Fibroblast of villous mesenchyme (primary cell): Measurements from ENCODE around the gene FRMPD1. TPM values are rescaled to one million over a fixed set of nuclear protein-coding genes. Genes with fewer than 3 reads are reported as not detected.
A peak's percentile ranks its signal among the peaks of the same experiment; 100 is the strongest.
"Not testable (repeated sequence)": the region's sequence is repeated elsewhere in the genome, so short reads cannot be mapped to it uniquely, and the experiment has no call there.

Experiments
- DNase-seq: peaks from one replicate; pipeline ENCODE4 v3.0.0-alpha.2; 2010; ENCODE audit warnings: low read depth
- H3K4me3 ChIP-seq: 2 replicates; pipeline ENCODE4 v1.5.1; 2011; ENCODE audit warnings: low read depth, mild to moderate bottlenecking, low read length
- CTCF ChIP-seq: IDR thresholded peaks from 2 replicates; pipeline ENCODE4 v1.5.1; 2012; ENCODE audit warnings: low read depth, mild to moderate bottlenecking, low read length; ENCODE audit not compliant: insufficient read depth
- total RNA-seq: library from RNA; depleted of rRNA; stranded (reverse); fragments of >200 nt; gene quantifications from 2 replicates; pipeline ENCODE4 v1.2.3, GENCODE V29; 2012

FRMPD1 gene
- total RNA-seq, 1 donor = not detected

DNA sequence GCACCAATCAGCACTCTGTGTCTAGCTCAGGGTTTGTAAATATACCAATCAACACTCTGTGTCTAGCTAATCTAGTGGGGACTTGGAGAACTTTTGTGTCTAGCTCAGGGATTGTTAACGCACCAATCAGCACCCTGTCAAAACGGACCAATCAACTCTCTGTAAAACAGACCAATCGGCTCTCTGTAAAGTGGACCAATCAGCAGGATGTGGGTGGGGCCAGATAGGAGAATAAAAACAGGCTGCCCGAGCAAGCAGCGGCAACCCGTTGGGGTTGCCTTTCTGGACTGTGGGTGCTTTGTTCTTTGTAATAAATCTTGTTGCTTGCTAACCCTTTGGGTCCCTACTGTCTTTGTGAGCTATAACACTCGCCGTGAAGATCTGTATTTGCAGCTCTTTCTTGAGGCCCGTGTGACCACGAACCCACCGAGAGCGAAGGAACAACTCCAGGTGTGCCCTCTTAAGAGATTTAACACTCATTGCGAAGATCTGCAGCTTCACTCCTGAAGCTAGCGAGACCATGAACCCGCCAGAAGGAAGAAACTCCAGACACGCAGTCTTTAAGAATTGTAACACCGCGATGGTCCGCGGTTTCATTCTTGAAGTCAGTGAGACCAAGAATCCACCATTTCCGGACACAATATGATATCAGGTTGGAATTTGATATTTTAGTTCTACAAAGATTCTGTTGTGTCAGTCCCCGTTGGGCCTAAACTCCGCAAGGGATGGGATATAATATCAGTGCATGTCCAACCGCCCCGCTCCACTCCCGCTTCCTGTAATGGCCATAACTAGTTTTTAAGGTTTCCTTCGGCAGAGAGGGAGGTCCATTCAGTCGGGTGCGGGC, 102.1 kb downstream of the FRMPD1 start:
- no peak for TF ChIP-seq CTCF
- peak overlapping the region; percentile 80 for H3K4me3 ChIP-seq
- no peak for DNase-seq

- DNase-seq = peak; percentile 72
- H3K4me3 ChIP-seq = peak within 1 kb of the TSS; percentile 80
- no peak for TF ChIP-seq CTCF
Observed at GRCh38 chr9:37753489-37754190, 102.9 kb downstream of the FRMPD1 start, which contains the start of gene TRMT10B. Gene TRMT10B (plus strand): TSS chr9:37753805. CDS start chr9:37761932, 8,127 bp downstream.

DNA sequence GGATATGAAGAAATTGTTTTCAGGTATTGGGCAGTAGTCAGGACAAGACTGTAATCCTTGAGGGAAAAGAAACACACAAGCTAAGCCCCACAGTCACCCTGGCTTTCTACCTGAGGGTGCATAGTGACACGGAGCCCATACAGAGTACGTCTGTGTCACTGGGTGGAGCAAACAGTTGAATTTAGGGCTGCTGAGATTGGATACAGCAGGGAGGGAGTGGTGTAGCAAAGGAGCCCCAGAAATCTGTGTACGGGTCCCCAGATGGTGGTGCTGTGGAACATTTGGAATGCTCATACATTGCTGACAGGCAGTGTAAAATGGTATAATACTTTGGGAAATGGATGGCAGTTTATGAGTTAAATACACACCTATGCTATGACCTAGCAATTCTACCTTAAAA, 108.0 kb downstream of the FRMPD1 start:
- H3K4me3 ChIP-seq = no peak overlapping the region
- DNase-seq = no peak
- TF ChIP-seq CTCF = no peak

DNA sequence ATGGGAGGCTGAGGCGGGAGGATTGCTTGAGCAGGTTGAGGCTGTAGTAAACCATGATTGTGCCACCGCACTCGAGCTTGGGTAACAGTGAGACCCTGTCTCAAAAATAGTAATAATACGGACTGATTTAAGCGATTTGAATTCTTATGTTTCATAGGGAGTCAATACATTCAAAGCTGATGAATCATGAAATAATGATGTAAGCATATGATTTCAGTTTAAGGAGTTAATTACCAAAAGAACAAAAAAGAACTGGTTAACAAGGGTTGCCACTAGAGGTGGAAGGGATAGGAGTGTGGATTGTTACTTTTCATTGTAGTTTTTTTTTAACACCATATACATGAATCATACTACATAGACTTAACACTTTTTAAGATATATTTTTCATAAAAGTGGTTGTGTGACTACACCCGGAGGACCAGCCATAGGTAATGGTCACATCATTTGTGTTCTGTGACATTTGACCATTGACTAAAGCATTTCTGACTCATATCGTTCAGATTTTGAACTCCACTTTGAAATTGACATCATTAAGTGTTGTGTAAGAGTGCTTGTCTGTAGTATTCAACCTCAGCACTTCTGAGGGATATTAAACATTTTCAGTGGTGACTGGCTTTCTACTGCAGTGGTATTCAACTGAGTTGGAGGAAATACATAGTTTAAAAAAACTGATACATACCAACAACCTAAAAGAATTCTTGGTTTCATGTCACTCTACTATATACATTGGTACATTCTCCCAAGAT, 109.8 kb downstream of the FRMPD1 start:
- peak; percentile 68 for DNase-seq
- no peak for TF ChIP-seq CTCF
- no peak overlapping the region for H3K4me3 ChIP-seq

GRCh38 chr9:37761511-37761910, 110.8 kb downstream of the FRMPD1 start:
- no peak for TF ChIP-seq CTCF
- H3K4me3 ChIP-seq = no peak overlapping the region
- DNase-seq = peak; percentile 55

GRCh38 chr9:37765263-37765662, 114.5 kb downstream of the FRMPD1 start:
- not testable (repeated sequence) for H3K4me3 ChIP-seq, DNase-seq

GRCh38 chr9:37769306-37769705, 118.6 kb downstream of the FRMPD1 start:
- no peak overlapping the region for H3K4me3 ChIP-seq
- TF ChIP-seq CTCF = no peak
- DNase-seq = no peak
